HG03565 (cell line): ENCODE measurements around the gene EIF4G1.
"Not testable (repeated sequence)": the region's sequence is repeated elsewhere in the genome, so short reads cannot be mapped to it uniquely, and the experiment has no call there.

Experiments
- ATAC-seq: cut with Tn5 transposase; IDR thresholded peaks from one replicate; pipeline ENCODE4 v1.9.1; 2021; ENCODE audit warnings: mild to moderate bottlenecking, moderate library complexity; ENCODE audit not compliant: unreplicated experiment

The EIF4G1 gene, protein sequence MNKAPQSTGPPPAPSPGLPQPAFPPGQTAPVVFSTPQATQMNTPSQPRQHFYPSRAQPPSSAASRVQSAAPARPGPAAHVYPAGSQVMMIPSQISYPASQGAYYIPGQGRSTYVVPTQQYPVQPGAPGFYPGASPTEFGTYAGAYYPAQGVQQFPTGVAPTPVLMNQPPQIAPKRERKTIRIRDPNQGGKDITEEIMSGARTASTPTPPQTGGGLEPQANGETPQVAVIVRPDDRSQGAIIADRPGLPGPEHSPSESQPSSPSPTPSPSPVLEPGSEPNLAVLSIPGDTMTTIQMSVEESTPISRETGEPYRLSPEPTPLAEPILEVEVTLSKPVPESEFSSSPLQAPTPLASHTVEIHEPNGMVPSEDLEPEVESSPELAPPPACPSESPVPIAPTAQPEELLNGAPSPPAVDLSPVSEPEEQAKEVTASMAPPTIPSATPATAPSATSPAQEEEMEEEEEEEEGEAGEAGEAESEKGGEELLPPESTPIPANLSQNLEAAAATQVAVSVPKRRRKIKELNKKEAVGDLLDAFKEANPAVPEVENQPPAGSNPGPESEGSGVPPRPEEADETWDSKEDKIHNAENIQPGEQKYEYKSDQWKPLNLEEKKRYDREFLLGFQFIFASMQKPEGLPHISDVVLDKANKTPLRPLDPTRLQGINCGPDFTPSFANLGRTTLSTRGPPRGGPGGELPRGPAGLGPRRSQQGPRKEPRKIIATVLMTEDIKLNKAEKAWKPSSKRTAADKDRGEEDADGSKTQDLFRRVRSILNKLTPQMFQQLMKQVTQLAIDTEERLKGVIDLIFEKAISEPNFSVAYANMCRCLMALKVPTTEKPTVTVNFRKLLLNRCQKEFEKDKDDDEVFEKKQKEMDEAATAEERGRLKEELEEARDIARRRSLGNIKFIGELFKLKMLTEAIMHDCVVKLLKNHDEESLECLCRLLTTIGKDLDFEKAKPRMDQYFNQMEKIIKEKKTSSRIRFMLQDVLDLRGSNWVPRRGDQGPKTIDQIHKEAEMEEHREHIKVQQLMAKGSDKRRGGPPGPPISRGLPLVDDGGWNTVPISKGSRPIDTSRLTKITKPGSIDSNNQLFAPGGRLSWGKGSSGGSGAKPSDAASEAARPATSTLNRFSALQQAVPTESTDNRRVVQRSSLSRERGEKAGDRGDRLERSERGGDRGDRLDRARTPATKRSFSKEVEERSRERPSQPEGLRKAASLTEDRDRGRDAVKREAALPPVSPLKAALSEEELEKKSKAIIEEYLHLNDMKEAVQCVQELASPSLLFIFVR (N-terminal part only)

DNA sequence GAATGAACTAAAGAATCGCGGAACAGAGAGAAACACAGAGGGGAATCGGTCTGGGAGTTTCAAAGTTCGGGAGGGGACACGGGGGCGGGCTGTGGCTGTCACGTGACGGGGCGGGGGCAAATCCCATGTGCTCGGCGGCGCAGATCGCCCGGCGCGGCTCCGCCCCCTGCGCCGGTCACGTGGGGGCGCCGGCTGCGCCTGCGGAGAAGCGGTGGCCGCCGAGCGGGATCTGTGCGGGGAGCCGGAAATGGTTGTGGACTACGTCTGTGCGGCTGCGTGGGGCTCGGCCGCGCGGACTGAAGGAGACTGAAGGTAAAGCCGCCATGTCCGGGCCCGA lies at the start of gene EIF4G1:
Gene EIF4G1 (plus strand): TSS at position 244 of the 337 bp plus-strand sequence. CDS start 1,191 bp downstream, outside the sequence.
- ATAC-seq, result peak; percentile 86

DNA sequence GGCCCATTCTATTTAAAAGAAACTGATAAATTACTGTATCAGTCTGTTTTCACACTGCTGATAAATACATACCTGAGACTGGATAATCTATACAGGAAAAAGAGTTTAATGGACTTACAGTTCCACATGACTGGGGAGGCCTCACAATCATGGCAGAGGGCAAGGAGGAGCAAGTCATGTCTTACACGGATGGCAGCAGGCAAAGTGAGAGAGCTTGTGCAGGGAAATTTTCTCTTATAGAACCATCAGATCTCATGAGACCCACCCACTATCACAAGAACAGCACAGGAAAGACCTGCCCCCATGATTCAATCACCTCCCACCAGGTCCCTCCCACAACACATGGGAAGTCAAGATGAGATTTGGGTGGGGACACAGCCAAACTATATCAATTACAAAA lies 47.2 kb upstream of the EIF4G1 start:
- not testable (repeated sequence) for ATAC-seq

DNA sequence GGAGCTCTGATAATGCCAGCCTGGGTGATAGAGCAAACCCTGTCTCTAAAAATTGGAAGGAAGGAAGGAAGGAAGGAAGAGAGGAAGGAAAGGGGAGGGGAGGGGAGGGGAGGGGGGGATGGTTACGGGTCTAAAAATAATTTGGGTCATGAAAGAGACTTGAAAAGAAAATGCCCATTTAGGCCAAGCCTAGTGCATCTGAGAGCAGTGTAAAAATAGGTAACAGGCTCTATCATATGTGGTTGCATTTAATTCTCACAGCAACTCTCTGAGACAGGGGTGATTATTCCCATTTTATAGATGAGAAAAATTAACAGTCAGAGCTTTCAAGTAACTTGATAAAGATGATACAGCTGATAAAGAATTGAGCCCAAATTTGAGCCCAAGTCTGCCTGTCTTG lies 42.1 kb upstream of the EIF4G1 start:
- ATAC-seq, result no peak

DNA sequence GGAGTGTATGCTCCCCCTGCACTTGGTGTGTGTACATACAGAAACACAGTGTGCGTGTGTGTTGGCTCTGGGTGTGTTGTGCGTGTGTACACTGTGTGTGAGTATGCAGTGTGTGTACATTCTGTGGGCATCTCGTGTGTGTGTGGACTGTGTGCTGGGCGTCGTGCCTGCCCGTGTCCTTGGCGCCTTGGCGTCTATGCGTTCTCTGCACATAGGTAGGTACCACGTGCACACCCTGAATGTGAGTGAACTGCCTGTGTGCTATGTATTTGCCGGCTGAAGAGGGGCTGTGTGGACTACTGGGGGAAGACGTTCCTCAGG lies 39.1 kb upstream of the EIF4G1 start:
- ATAC-seq, result no peak

DNA sequence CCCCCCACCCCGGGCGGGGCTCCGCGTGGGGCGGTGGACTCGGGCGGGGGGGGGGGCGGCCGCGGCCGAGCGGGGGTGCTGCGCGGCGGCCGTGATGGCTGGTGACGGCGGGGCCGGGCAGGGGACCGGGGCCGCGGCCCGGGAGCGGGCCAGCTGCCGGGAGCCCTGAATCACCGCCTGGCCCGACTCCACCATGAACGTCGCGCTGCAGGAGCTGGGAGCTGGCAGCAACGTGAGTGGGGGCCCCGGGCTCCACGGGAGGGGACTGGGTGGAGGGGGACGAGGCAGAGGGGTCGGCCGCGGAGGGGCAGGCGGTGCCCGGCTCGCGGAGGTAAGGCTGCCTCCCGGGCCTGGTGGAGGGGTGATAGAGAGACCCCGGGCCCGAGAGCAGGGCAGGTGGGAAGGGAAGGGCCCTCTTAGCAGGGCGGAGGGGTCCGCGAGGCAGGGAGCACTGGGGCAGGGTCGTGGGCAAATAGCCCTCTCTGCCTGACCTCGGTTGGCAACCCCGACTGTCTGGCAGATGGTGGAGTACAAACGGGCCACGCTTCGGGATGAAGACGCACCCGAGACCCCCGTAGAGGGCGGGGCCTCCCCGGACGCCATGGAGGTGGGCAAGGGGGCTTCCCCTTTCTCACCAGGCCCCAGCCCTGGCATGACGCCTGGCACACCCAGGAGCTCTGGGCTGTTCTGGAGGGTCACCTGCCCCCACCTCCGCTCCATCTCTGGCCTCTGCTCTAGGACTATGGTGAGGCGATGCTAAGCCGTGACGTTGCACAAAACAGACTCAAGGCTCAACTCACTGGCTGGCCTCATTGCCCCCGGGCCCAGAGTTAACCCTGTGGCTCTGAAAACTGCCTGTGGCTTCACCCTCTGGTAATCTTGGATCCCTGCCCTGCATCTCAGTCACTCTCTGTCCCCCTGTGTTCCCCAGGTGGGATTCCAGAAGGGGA lies 38.2 kb upstream of the EIF4G1 start, which contains the start of gene ECE2:
Gene ECE2 (plus strand): TSS at position 62 of the 950 bp plus-strand sequence. CDS start 132 bp downstream, at position 194.
- ATAC-seq, result no peak

DNA sequence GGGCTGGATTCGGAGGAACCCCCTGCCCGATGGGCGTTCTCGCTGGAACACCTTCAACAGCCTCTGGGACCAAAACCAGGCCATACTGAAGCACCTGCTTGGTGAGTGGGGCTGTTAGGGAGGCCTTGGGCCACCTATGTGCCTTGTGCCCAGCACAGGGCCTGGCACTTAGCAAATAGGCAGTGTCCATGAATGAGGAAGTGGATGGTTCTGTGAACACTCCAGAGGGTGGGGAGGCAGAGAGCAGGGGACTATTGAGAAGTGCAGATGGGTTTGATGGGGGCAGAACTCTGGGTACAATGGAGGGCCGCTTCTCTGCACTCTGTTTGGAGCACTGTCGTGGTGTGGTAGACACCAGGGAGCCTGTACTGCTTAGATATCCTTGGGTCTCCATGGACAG lies 37.0 kb upstream of the EIF4G1 start:
- no peak for ATAC-seq

DNA sequence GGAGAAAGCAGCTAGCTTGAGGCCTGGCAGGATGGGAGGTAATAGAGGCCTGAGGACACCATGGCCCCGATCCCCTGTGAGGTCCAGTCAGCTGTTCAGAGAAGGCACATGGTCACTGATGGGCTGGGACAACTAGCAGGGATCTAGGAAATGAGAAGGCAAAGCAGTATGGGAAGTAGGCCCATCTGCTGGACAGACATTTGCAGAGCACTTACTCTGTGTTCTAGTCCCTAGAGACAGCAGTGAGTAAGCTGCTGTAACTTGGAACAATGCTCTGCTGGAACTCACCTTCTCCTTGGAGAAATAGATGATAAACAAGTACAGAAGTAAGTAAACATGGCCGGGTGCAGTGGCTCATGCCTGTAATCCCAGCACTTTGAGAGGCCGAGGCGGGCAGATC lies 31.5 kb upstream of the EIF4G1 start:
- no peak for ATAC-seq

DNA sequence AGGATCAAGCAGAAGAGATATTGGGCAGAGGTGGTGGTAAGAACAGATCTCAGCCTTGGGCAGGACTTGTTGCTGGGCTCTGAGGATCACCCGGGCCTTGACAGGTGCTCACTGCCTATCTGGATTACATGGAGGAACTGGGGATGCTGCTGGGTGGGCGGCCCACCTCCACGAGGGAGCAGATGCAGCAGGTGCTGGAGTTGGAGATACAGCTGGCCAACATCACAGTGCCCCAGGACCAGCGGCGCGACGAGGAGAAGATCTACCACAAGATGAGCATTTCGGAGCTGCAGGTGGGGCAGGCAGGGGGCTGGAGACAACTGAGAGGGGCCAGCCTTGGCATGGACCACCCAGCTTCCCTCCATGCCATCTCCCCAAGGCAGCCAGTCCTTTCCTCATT lies 30.7 kb upstream of the EIF4G1 start:
- no peak for ATAC-seq

DNA sequence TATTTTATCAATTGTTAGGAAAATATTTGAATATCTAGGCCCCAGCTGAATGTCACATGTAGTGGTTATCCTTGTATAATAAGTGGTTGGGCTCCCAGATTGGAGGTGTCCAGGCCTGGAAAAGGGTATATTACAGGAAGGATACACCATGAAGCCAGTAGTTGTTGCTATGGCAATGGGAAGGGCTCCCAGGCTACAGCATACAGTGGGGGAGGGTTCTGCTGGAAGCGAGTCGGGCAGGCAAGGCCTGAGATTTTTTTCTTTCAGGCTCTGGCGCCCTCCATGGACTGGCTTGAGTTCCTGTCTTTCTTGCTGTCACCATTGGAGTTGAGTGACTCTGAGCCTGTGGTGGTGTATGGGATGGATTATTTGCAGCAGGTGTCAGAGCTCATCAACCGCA lies 29.7 kb upstream of the EIF4G1 start:
- ATAC-seq, result no peak

DNA sequence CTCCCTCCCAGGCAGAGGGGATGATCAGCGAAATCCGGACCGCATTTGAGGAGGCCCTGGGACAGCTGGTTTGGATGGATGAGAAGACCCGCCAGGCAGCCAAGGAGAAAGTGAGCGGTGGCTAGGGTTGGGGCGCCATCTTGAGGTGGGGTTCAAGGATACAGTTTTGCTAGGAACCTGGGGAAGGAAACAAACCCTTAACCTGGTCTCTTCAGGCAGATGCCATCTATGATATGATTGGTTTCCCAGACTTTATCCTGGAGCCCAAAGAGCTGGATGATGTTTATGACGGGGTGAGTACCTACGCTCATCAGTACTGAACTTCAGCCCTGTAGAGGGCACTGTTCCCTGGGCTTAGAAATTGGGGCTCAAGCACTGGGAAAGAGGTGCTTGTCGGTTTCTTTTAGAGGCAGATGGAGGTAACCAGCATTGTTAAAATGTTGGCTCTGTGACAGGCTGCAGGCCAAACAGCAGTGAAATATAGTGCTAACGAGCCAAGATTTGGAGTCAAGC lies 24.9 kb upstream of the EIF4G1 start:
- no peak for ATAC-seq

DNA sequence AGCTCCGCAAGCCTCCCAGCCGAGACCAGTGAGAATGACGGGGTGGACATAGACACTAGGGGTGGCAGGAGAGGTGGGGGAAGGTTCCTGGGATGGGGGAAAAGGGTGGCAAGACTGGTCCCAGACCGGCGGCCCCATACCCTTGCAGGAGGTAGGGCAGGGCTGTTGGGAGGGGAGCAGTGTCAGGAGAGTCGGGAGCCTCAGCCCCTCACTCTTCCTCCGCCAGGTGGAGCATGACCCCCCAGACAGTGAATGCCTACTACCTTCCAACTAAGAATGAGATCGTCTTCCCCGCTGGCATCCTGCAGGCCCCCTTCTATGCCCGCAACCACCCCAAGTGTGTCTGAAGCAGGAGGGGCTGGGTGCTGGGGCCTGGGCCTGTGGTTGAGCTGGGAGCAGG lies 24.1 kb upstream of the EIF4G1 start:
- no peak for ATAC-seq

DNA sequence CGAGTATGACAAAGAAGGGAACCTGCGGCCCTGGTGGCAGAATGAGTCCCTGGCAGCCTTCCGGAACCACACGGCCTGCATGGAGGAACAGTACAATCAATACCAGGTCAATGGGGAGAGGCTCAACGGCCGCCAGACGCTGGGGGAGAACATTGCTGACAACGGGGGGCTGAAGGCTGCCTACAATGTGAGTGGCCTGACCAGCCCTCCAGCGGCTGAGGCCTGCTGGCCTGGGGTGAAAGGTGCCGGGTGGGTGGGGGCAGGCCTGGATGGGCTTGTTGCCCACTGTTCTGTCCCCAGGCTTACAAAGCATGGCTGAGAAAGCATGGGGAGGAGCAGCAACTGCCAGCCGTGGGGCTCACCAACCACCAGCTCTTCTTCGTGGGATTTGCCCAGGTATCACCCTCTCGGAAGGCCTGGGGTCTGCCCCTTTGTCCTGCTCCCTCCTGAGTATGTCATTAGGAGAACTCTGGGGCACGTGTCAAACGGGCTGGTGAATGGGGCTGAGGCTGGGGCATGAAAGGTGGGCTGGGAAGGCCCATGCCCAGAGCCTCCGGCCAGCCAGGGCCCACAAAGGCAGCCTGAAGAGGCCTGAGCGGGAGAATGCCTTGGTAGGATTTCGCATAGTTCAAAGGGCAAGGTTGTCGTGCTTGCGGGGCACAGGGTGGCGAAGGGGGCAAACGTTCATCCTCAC lies 23.2 kb upstream of the EIF4G1 start:
- no peak for ATAC-seq

DNA sequence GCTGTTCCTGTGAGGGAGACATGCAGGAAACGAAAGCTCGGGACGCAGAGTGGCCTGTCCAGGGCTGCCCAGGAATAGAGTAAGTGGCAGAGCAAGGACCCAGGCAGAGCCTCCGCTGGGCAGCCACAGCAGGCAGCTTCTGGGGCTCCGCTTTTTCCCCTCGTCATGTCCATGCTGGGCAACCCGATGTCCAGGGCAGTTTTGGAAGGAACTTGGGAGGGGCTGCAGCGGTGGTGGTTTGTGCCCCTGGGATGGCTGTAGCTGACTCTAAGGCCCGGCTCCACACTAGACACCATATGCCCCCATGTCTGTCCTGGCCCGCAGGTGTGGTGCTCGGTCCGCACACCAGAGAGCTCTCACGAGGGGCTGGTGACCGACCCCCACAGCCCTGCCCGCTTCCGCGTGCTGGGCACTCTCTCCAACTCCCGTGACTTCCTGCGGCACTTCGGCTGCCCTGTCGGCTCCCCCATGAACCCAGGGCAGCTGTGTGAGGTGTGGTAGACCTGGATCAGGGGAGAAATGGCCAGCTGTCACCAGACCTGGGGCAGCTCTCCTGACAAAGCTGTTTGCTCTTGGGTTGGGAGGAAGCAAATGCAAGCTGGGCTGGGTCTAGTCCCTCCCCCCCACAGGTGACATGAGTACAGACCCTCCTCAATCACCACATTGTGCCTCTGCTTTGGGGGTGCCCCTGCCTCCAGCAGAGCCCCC lies 22.5 kb upstream of the EIF4G1 start:
- ATAC-seq, result no peak

DNA sequence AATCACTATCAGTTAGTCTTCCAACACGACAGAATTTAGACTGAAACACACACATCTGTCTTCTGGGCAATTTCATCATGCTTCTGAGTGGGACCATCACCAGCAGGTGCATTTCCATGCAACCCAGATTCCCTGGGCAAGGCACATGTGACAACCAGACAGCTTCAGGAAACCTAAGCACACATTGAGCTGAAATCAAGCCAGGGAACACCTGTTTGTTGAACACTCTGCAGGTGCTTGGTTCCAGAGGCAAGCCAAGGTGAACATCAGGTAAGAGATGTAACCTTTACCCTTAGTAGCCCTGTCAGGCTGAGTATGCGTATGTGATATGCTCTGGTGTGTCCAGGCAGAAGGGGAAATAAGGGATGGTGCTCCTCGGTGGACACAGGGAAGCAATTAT lies 18.6 kb upstream of the EIF4G1 start:
- no peak for ATAC-seq

DNA sequence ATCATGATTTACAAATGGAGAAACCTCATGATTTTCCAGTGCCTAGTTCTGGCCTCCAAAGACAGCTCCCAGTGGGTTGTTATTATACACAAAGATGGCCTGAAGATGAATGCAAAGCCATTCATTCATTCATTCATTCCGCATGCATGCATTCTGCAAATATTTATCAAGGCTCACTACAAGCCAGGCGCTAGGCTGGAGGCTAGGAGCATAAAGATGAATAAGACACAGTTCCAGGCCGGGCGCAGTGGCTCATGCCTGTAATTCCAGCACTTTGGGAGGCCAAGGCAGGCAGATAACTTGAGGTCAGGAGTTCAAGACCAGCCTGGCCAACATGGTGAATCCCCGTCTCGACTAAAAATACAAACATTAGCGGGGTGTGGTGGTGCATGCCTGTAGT lies 17.8 kb upstream of the EIF4G1 start:
- no peak for ATAC-seq

DNA sequence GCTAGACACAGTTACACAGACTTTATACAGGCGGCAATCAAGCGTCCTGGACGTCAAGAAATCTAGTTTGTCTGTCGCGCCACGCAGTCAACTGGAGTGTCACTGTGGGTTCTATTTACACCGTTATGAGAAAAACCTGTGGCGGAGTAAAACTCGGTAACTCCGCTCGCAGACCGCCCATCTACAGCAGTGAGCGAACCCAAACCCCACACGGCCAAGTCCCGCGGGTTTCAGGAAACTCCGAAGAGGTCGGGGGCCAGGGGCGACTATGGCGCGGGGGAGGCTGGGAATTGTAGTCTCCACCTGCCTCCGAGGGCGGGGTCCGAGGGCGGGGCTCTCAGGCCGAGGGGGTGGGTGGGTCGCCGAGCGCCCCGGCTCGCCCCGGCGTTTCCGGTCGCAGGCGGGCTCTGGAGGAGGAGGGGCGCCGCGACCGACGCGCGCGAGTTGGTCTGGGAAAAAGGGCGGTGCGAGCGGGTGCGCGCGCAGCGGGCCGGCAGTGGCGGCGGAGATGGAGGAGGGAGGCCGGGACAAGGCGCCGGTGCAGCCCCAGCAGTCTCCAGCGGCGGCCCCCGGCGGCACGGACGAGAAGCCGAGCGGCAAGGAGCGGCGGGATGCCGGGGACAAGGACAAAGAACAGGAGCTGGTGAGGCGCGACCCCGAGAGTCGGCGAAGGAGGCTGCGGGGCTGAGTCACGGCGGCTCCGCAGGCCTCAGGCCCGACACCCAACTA lies 15.5 kb upstream of the EIF4G1 start, which contains the start of gene PSMD2:
Gene PSMD2 (plus strand): TSS at position 483 of the 729 bp plus-strand sequence. CDS start 26 bp downstream, at position 509.
- peak; percentile 77 for ATAC-seq

DNA sequence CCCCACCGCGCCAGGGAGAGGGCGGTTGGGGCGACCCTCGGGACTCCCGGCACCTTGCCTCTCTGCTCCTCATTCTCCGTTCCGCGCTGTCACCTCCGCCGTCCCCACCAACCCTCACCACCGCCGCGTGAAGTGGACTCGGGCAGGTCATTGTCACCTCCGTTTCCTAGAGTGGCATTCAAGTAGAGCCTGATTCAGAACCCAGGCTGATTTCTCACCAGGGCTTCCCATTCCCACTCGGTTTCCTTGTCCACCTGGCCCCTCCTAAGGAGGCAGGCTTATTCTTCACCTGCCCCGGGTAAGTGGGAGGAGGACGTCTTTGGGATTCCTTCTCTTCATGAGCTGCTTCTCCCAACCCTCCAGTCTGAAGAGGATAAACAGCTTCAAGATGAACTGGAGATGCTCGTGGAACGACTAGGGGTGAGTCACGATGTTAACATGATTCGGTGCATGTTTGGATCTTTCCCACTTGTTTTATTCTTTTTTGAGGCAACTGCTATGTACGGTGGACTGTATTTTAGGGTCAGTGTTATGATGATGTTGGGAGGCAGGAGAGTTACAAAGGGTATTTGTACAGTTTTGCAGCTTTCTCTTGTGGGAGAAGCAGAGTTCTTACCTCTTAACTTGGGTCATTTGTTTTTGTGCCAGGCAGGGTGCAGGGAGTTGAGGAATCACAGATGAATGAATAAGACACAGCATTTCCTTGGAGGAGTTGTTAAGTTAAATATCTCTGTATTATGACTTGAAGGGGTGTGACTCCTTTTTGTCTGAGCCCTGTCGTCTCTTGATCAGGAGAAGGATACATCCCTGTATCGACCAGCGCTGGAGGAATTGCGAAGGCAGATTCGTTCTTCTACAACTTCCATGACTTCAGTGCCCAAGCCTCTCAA lies 14.7 kb upstream of the EIF4G1 start:
- no peak for ATAC-seq
